Gastroesophageal sphincter (tissue), 3 donors: ENCODE data around the gene TPGS1.

ENCODE experiments used
- CTCF ChIP-seq, 4 experiments: fragments of 200-600 bp in 2 of 4; fragments of 450-650 bp in 2 of 4; sonication (generic) in 1 of 4; IDR thresholded peaks; one replicate each; pipeline ENCODE4 v1.5.1; 2017 to 2019; ENCODE audit warnings: antibody characterized with exemption in 4 of 4, mild to moderate bottlenecking in 2 of 4, moderate library complexity in 2 of 4
- EP300 ChIP-seq: sonication (generic); formaldehyde crosslinking; IDR thresholded peaks from one replicate; pipeline ENCODE4 v1.6.1; 2017; ENCODE audit warnings: antibody characterized with exemption, mild to moderate bottlenecking
- POLR2A ChIP-seq, 2 donors: fragments of 450-650 bp; IDR thresholded peaks; one replicate each; pipeline ENCODE4 v1.6.1; 2017; ENCODE audit warnings: antibody characterized with exemption in 2 of 2, mild to moderate bottlenecking in 2 of 2, moderate library complexity in 1 of 2
- POLR2AphosphoS5 ChIP-seq: sonication (generic); formaldehyde crosslinking; IDR thresholded peaks from one replicate; pipeline ENCODE4 v1.6.1; 2017; ENCODE audit warnings: antibody characterized with exemption

DNA sequence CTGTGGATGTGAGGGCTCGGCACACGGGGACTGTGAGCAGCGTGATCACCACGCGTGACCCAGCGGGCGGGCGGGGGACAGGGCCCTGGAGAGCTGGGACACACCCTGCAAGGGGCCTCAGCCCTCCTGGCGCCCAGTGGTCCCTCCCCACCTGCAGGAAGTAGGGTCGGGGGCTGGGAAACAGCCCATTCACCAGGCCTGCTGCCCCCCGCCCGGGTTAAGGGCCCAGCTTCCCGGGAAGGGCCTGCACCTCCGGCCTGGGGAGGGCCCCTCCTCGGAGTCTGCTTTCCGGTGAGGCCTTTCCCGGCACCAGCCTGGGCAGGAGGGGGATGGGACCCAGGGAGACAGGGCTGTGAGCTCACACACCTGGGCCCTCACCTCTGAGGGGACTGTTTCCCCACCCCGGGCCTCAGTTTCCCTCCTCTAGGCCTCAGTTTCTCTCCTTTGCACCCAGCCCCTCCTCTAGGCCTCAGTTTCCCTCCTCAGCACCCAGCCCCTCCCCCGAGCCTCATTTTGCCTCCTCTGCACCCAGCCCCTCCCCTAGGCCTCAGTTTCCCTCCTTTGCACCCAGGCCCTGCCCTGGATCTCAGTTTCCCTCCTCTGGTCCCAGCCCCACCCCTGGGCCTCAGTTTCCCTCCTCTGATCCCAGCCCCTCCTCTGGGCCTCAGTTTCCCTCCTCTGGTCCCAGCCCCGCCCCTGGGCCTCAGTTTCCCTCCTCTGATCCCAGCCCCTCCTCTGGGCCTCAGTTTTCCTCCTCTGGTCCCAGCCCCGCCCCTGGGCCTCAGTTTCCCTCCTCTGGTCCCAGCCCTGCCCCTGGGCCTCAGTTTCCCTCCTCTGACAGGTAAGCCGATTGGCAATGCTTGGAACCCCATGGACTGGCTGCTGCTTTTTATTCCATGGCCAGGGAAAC is 12.9 kb upstream of the TPGS1 start:
- TF ChIP-seq CTCF (IDR thresholded peaks at IDR 0.05) (no peak), POLR2AphosphoS5 (no peak), POLR2A (IDR thresholded peaks at IDR 0.05) (no peak), EP300 (no peak)
